Measurements from ENCODE around the gene SLC47A1. TPM values are rescaled to one million over a fixed set of nuclear protein-coding genes. Genes with fewer than 3 reads are reported as not detected.
"Not testable (repeated sequence)": the region's sequence is repeated elsewhere in the genome, so short reads cannot be mapped to it uniquely, and the experiment has no call there.

Gene SLC47A1
- total RNA-seq, 1 donor from 2014 or later = 13.4 TPM

- Histone ChIP-seq H3K9me3 (no peaks in the 10 kb centered on the region), H3K27ac (no peak overlapping the region), H3K36me3 (no peaks in the 10 kb centered on the region), H3K4me3 (no peak overlapping the region), H3K4me1 (no peaks in the 10 kb centered on the region), H3K27me3 (no peaks in the 10 kb centered on the region)
- no peak for TF ChIP-seq CTCF (IDR thresholded peaks at IDR 0.05)
- intact Hi-C loops (cut with DNase I) = no loop called here
- no peak for ATAC-seq
- no peak for DNase-seq
Observed at GRCh38 chr17:19574956-19575355, 41.3 kb downstream of the SLC47A1 start.

GRCh38 chr17:19578545-19578944 is 44.9 kb downstream of the SLC47A1 start:
- intact Hi-C loops (cut with DNase I) = no loop called here
- H3K9me3 ChIP-seq = no peaks in the 10 kb centered on the region
- DNase-seq (no peak), ATAC-seq (no peak)
- H3K27me3 ChIP-seq = peaks cover 6% of the 10 kb centered on the region
- H3K4me3 ChIP-seq = no peak overlapping the region
- TF ChIP-seq CTCF (IDR thresholded peaks at IDR 0.05) = no peak
- no peak overlapping the region for H3K27ac ChIP-seq
- H3K36me3 ChIP-seq = no peaks in the 10 kb centered on the region
- H3K4me1 ChIP-seq = no peaks in the 10 kb centered on the region

- H3K9me3 ChIP-seq = no peaks in the 10 kb centered on the region
- H3K4me3 ChIP-seq = no peak overlapping the region
- TF ChIP-seq CTCF (IDR thresholded peaks at IDR 0.05) = no peak
- no peak overlapping the region for H3K27ac ChIP-seq
- H3K27me3 ChIP-seq = peaks cover 6% of the 10 kb centered on the region
- no peaks in the 10 kb centered on the region for H3K36me3 ChIP-seq
- intact Hi-C loops (cut with DNase I) = no loop called here
- ATAC-seq (no peak), DNase-seq (no peak)
- no peaks in the 10 kb centered on the region for H3K4me1 ChIP-seq
Observed at GRCh38 chr17:19579192-19579761, 45.6 kb downstream of the SLC47A1 start.

- ATAC-seq (peak; percentile 75), DNase-seq (no peak)
- TF ChIP-seq CTCF (IDR thresholded peaks at IDR 0.05) = no peak
- Histone ChIP-seq H3K27me3 (peaks cover 6% of the 10 kb centered on the region), H3K36me3 (no peaks in the 10 kb centered on the region), H3K9me3 (no peaks in the 10 kb centered on the region), H3K27ac (no peak overlapping the region), H3K4me3 (peak overlapping the region; percentile 45), H3K4me1 (no peaks in the 10 kb centered on the region)
- intact Hi-C loops (cut with DNase I) = no loop called here
Observed at GRCh38 chr17:19579867-19580565, 46.4 kb downstream of the SLC47A1 start.

- H3K27me3 ChIP-seq; H3K9me3 ChIP-seq; H3K4me1 ChIP-seq; ATAC-seq; H3K27ac ChIP-seq; H3K36me3 ChIP-seq; intact Hi-C loops (cut with DNase I); DNase-seq: not testable (repeated sequence)
- peak overlapping the region; percentile 45 for H3K4me3 ChIP-seq
Observed at GRCh38 chr17:19580566-19580920, 46.9 kb downstream of the SLC47A1 start.

- H3K36me3 ChIP-seq; H3K27me3 ChIP-seq; DNase-seq; H3K27ac ChIP-seq; ATAC-seq; intact Hi-C loops (cut with DNase I); H3K9me3 ChIP-seq; H3K4me3 ChIP-seq; H3K4me1 ChIP-seq: not testable (repeated sequence)
Observed at GRCh38 chr17:19582152-19582551, 48.5 kb downstream of the SLC47A1 start.

Measured in upper lobe of right lung (tissue), 1 donor.